H1 (cell line): ENCODE results near the gene COQ9. TPM values are rescaled to one million over a fixed set of nuclear protein-coding genes. Genes with fewer than 3 reads are reported as not detected.

Experiments used
- CTCF ChIA-PET: fragments of 300-600 bp; sonication (Branson Sonifier 250); formaldehyde crosslinking; loops from one replicate; lab custom pipeline; 2021; ENCODE audit not compliant: partially characterized antibody; lab: Charles Lee
- POLR2A ChIA-PET: fragments of 300-600 bp; sonication (Branson Sonifier 250); formaldehyde crosslinking; loops from one replicate; lab custom pipeline; 2021; ENCODE audit warnings: inconsistent platforms; ENCODE audit not compliant: partially characterized antibody; lab: Charles Lee
- DNase-seq, 2 experiments: peaks; one replicate each; pipeline versions ENCODE4 v3.0.0 to v3.0.0-alpha.2; 2010 to 2022; ENCODE audit warnings: low spot score in 2 of 2, low read depth in 1 of 2, mixed read lengths in 1 of 2
- FAIRE-seq: peaks from 2 replicates; lab custom pipeline; 2011; peaks lifted over from hg19 to GRCh38; lab: Jason Lieb, UNC
- H2AFZ ChIP-seq: 2 replicates; pipeline ENCODE4 v1.8.1; 2012; ENCODE audit warnings: low read length, inconsistent platforms
- H2AK5ac ChIP-seq: 2 replicates; pipeline ENCODE4 v1.6.1; 2013; ENCODE audit warnings: low read depth, low read length
- H2BK120ac ChIP-seq: replicated peaks from 2 replicates; pipeline ENCODE3; 2013; ENCODE audit warnings: low read depth, low read length, inconsistent platforms
- H2BK12ac ChIP-seq: 2 replicates; pipeline ENCODE4 v1.6.1; 2013; ENCODE audit warnings: low read depth, low read length
- H2BK15ac ChIP-seq: 2 replicates; pipeline ENCODE4 v1.6.1; 2013; ENCODE audit warnings: low read length
- H2BK20ac ChIP-seq: 2 replicates; pipeline ENCODE4 v1.6.1; 2013; ENCODE audit warnings: low read length
- H2BK5ac ChIP-seq: 2 replicates; pipeline ENCODE4 v1.6.1; 2013; ENCODE audit warnings: low read depth, low read length
- H3K14ac ChIP-seq: 2 replicates; pipeline ENCODE4 v1.6.1; 2013; ENCODE audit warnings: inconsistent platforms; ENCODE audit not compliant: insufficient read length
- H3K18ac ChIP-seq: 2 replicates; pipeline ENCODE4 v1.6.1; 2013; ENCODE audit warnings: low read length; ENCODE audit errors: extremely low read depth
- H3K23ac ChIP-seq: 2 replicates; pipeline ENCODE4 v1.6.1; 2013; ENCODE audit warnings: inconsistent platforms; ENCODE audit not compliant: insufficient read length
- H3K23me2 ChIP-seq: 2 replicates; pipeline ENCODE4 v1.6.1; 2013; ENCODE audit warnings: low read depth, low read length
- H3K27ac ChIP-seq: 2 replicates; pipeline ENCODE4 v1.6.1; 2011; ENCODE audit warnings: low read depth, low read length, inconsistent platforms
- H3K27me3 ChIP-seq, 4 experiments: replicated peaks in 1 of 4; 1 replicate in 1 of 4; 2 replicates in 3 of 4; pipeline versions ENCODE4 v1.6.1 to v1.8.1; 2011 to 2013; ENCODE audit warnings: low read length in 3 of 4, mild to moderate bottlenecking in 3 of 4, inconsistent platforms in 2 of 4, mixed read lengths in 2 of 4, moderate library complexity in 1 of 4; ENCODE audit not compliant: control insufficient read depth in 3 of 4, insufficient read depth in 3 of 4; ENCODE audit errors: extremely low read depth in 1 of 4
- H3K36me3 ChIP-seq, 4 experiments: 2 replicates each; pipeline versions ENCODE4 v1.6.1 to v1.8.1; 2011 to 2013; ENCODE audit warnings: mild to moderate bottlenecking in 4 of 4, low read length in 3 of 4, moderate library complexity in 2 of 4, control low read depth in 1 of 4, inconsistent platforms in 1 of 4; ENCODE audit not compliant: insufficient read depth in 4 of 4, control insufficient read depth in 2 of 4
- H3K4ac ChIP-seq: replicated peaks from 2 replicates; pipeline ENCODE3; 2013; ENCODE audit warnings: low read length, low read depth, mixed read lengths, inconsistent platforms; ENCODE audit not compliant: insufficient read length
- H3K4me1 ChIP-seq, 4 experiments: replicated peaks in 1 of 4; 1 replicate in 1 of 4; 2 replicates in 3 of 4; pipeline versions ENCODE4 v1.6.1 to v1.8.1; 2011 to 2013; ENCODE audit warnings: low read length in 3 of 4, inconsistent platforms in 2 of 4, mixed read lengths in 1 of 4; ENCODE audit not compliant: insufficient read depth in 4 of 4, control insufficient read depth in 3 of 4
- H3K4me2 ChIP-seq, 2 experiments: 2 replicates each; pipeline versions ENCODE4 v1.6.1 to v1.8.1; 2011 to 2013; ENCODE audit warnings: low read depth in 2 of 2, low read length in 2 of 2, control low read depth in 1 of 2, inconsistent platforms in 1 of 2, mild to moderate bottlenecking in 1 of 2; ENCODE audit not compliant: insufficient read depth in 1 of 2
- H3K4me3 ChIP-seq, 4 experiments: fragments of 200-600, 300-600 bp in 1 of 4; sonication (generic), shearing (Covaris generic), sonication (Bioruptor Twin) in 1 of 4; 2 replicates each; pipeline versions ENCODE4 v1.5.1 to v1.8.1; 2011 to 2016; ENCODE audit warnings: low read length in 4 of 4, low read depth in 3 of 4, control low read depth in 2 of 4, inconsistent platforms in 2 of 4, mild to moderate bottlenecking in 2 of 4, mixed read lengths in 1 of 4, moderate library complexity in 1 of 4; ENCODE audit not compliant: insufficient read depth in 2 of 4; ENCODE audit errors: extremely low read depth in 1 of 4
- H3K56ac ChIP-seq: replicated peaks from 2 replicates; pipeline ENCODE3; 2013; ENCODE audit warnings: low read depth, mild to moderate bottlenecking, mixed read lengths, low read length, inconsistent platforms; ENCODE audit not compliant: insufficient read length
- H3K79me1 ChIP-seq: 2 replicates; pipeline ENCODE4 v1.6.1; 2013; ENCODE audit warnings: low read depth, low read length, control low read depth
- H3K79me2 ChIP-seq, 2 experiments: 2 replicates each; pipeline versions ENCODE4 v1.6.1 to v1.8.1; 2012 to 2013; ENCODE audit warnings: low read length in 2 of 2, mild to moderate bottlenecking in 2 of 2, inconsistent platforms in 1 of 2; ENCODE audit not compliant: insufficient read depth in 2 of 2, control insufficient read depth in 1 of 2
- H3K9ac ChIP-seq, 4 experiments: replicated peaks in 1 of 4; 1 replicate in 1 of 4; 2 replicates in 3 of 4; pipeline versions ENCODE4 v1.6.1 to v1.8.1; 2011 to 2013; ENCODE audit warnings: low read depth in 3 of 4, low read length in 3 of 4, control low read depth in 2 of 4, mild to moderate bottlenecking in 2 of 4, moderate library complexity in 2 of 4, inconsistent platforms in 1 of 4; ENCODE audit errors: extremely low read depth in 1 of 4
- H3K9me3 ChIP-seq, 2 experiments: 2 replicates each; pipeline versions ENCODE4 v1.6.1 to v1.8.1; 2012 to 2013; ENCODE audit warnings: mild to moderate bottlenecking in 2 of 2, moderate library complexity in 2 of 2, control low read depth in 1 of 2, inconsistent platforms in 1 of 2, low read depth in 1 of 2, low read length in 1 of 2, mixed read lengths in 1 of 2; ENCODE audit not compliant: insufficient read depth in 2 of 2
- H4K20me1 ChIP-seq, 2 experiments: replicated peaks in 1 of 2; 2 replicates each; pipeline versions ENCODE3 to v1.8.1; 2011 to 2013; ENCODE audit warnings: inconsistent platforms in 2 of 2, low read length in 2 of 2, mild to moderate bottlenecking in 1 of 2; ENCODE audit not compliant: insufficient read depth in 2 of 2, control insufficient read depth in 1 of 2
- H4K5ac ChIP-seq: 2 replicates; pipeline ENCODE4 v1.6.1; 2013; ENCODE audit warnings: low read length, low read depth, mixed read lengths, inconsistent platforms; ENCODE audit not compliant: insufficient read length
- H4K8ac ChIP-seq: 2 replicates; pipeline ENCODE4 v1.8.0; 2013; ENCODE audit warnings: mild to moderate bottlenecking, moderate library complexity, low read length, inconsistent platforms; ENCODE audit not compliant: insufficient read depth; ENCODE audit errors: extremely low read depth
- H4K91ac ChIP-seq: replicated peaks from 2 replicates; pipeline ENCODE3; 2013; ENCODE audit warnings: low read length, mixed read lengths, inconsistent platforms; ENCODE audit not compliant: insufficient read length
- ZNF274 ChIP-seq: IDR thresholded peaks from 2 replicates; pipeline ENCODE4 v1.7.0; 2012; ENCODE audit warnings: low read length, borderline replicate concordance; ENCODE audit errors: extremely low read depth
- WGBS, 2 experiments: shearing (Covaris generic) in 1 of 2; methylation state at CpG; one replicate each; pipeline versions ENCODE4 v1.1.6 to v1.1.7; 2013 to 2015; ENCODE audit warnings: low lambda C conversion rate in 2 of 2, mixed read lengths in 2 of 2, inconsistent platforms in 1 of 2, low coverage in 1 of 2, missing lambda C conversion rate in 1 of 2; ENCODE audit not compliant: insufficient replicate concordance in 2 of 2, insufficient coverage in 1 of 2, insufficient read length in 1 of 2; ENCODE audit errors: extremely low coverage in 1 of 2, missing lambda C conversion rate in 1 of 2; 5-methylcytosine and 5-hydroxymethylcytosine counted together
- polyA plus RNA-seq, 7 experiments: library from polyadenylated mRNA; depleted of rRNA in 3 of 7; stranded (reverse) in 5 of 7; unstranded in 2 of 7; fragments of >200 nt in 5 of 7; fragments of 200-250 nt in 2 of 7; gene quantifications; 1 replicate in 5 of 7; 2 replicates in 1 of 7; 4 replicates in 1 of 7; pipeline versions ENCODE4 v1.2.1 to v1.2.3, GENCODE V29; 2011 to 2013; ENCODE audit warnings: missing spikeins in 2 of 7, mixed read lengths in 2 of 7
- total RNA-seq: library from RNA; stranded (reverse); fragmentation: NEBNext Ultra II Directional; extraction: Animal tissue kit (Norgen Biotek cat#: 25700); gene quantifications from 2 replicates; pipeline ENCODE4 v1.2.1, GENCODE V29; 2021

COQ9 gene
- total and polyA plus RNA-seq, 2 of the 8 experiments (the other 6 are each of a cell fraction or from before 2014, with no cell fraction given) = 33.3 to 60.3 TPM

DNA sequence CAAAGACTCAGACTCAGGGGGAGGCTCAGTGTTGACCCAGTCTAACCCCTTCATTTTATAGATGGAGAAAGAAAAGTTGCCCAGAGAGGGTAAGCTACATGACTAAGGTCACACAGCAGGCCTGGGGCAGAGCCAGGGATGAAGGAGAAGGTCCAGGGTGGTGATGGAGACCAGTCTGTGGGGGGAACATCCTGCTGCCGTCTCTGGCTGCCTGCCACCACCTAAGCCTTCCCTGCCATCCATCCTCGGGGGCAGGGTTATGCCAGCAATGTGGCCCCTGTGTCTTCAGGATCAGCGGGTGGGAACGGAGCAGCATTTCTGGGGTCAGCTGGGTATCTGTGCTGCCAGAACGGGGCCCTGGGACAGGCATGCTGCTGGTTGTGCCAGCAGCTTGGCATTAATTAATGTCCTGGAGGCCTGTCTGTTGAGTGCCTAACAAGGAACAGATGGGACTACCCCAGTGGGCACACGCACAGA, 33.5 kb downstream of the COQ9 start:
- Histone ChIP-seq H3K23ac (no peak overlapping the region), H2BK20ac (0 out of 2 replicates have a peak overlapping the region, but pooled peaks have one; percentile 32), H2BK15ac (no peak overlapping the region), H3K9ac (no peak overlapping the region), H4K5ac (no peak overlapping the region), H4K8ac (no peak overlapping the region), H3K18ac (no peak overlapping the region; the same call in 1 of the 2 replicates), H3K79me2 (no peaks in the 10 kb centered on the region), H3K9me3 (no peaks in the 10 kb centered on the region), H2AFZ (no peak overlapping the region), H3K79me1 (0 out of 2 replicates have a peak, but pooled peaks cover 3% of the 10 kb centered on the region), H2AK5ac (peak overlapping the region; percentile 53; the same call in 1 of the 2 replicates), H2BK5ac (0 out of 2 replicates have a peak overlapping the region, but pooled peaks have one; percentile 66), H2BK120ac (no peak overlapping the region), H3K4ac (no peak overlapping the region), H3K4me1 (peaks cover 5 to 43% (median 33%) of the 10 kb centered on the region in 4 experiments), H3K56ac (no peak overlapping the region), H3K36me3 (no peaks in the 10 kb centered on the region), H3K27ac (no peak overlapping the region), H3K4me3 (no peak overlapping the region), H4K20me1 (peaks cover 1 to 2% of the 10 kb centered on the region in 2 experiments), H3K4me2 (no peak overlapping the region), H3K27me3 (peaks cover 0 to 12% (median 4%) of the 10 kb centered on the region in 4 experiments; a peak in 4 of 7 replicates), H4K91ac (peak overlapping the region; percentile 54), H3K23me2 (peaks cover 11% of the 10 kb centered on the region; the same call in 1 of the 2 replicates), H3K14ac (no peak overlapping the region), H2BK12ac (peak overlapping the region; percentile 50; the same call in 1 of the 2 replicates)
- DNase-seq (no peak), FAIRE-seq (no peak)
- CTCF ChIA-PET = interaction anchor here (1.2 to 15.0 kb wide), 6 partner anchors 9 to 95 kb away, joined by 3 to 210 read pairs (median 10); partner anchors contain the start of gene POLR2C
- no peak for TF ChIP-seq ZNF274
- POLR2A ChIA-PET = interaction anchor here (1.0 to 10.3 kb wide), 6 partner anchors 8 to 48 kb away, joined by 3 to 67 read pairs (median 4); partner anchors contain the start of gene POLR2C
- WGBS, 2 experiments = 84% methylated on average over 6 of the region's 6 CpGs; no CpG with 5 or more reads in 1 of the 2 experiments
